ENCODE results near the gene CTNNA2.

Gene CTNNA2

GRCh38 chr2:80506563-80506962 lies 993.7 kb downstream of the CTNNA2 start:
- no peak for TF ChIP-seq SIN3A (IDR thresholded peaks at IDR 0.05; ENCODE audit: borderline replicate concordance, insufficient read depth, low read length)
- no peak for TF ChIP-seq TAF1 (IDR thresholded peaks at IDR 0.05; ENCODE audit: borderline replicate concordance, insufficient read depth, low read length)
- no peak for TF ChIP-seq POLR2AphosphoS5 (IDR thresholded peaks at IDR 0.05; ENCODE audit: low read depth, low read length)
- TF ChIP-seq FOXP2 (optimal IDR thresholded peaks at IDR 0.05; ENCODE audit: borderline replicate concordance, extremely low read depth, extremely low read length, insufficient read depth), result no peak
- TF ChIP-seq REST (IDR thresholded peaks at IDR 0.05; ENCODE audit: insufficient read depth in 1 of 2, low read depth in 2 of 2, low read length in 2 of 2), result no peak

- no peak for TF ChIP-seq SIN3A (IDR thresholded peaks at IDR 0.05; ENCODE audit: borderline replicate concordance, insufficient read depth, low read length)
- no peak for TF ChIP-seq TAF1 (IDR thresholded peaks at IDR 0.05; ENCODE audit: borderline replicate concordance, insufficient read depth, low read length)
- no peak for TF ChIP-seq FOXP2 (optimal IDR thresholded peaks at IDR 0.05; ENCODE audit: borderline replicate concordance, extremely low read depth, extremely low read length, insufficient read depth)
- no peak for TF ChIP-seq REST (IDR thresholded peaks at IDR 0.05; ENCODE audit: insufficient read depth in 1 of 2, low read depth in 2 of 2, low read length in 2 of 2)
- no peak for TF ChIP-seq POLR2AphosphoS5 (IDR thresholded peaks at IDR 0.05; ENCODE audit: low read depth, low read length)
Observed at GRCh38 chr2:80510716-80511115, 997.9 kb downstream of the CTNNA2 start.

GRCh38 chr2:80515964-80516363 lies 1003.1 kb downstream of the CTNNA2 start:
- TF ChIP-seq FOXP2 (optimal IDR thresholded peaks at IDR 0.05; ENCODE audit: borderline replicate concordance, extremely low read depth, extremely low read length, insufficient read depth) (no peak), POLR2AphosphoS5 (IDR thresholded peaks at IDR 0.05; ENCODE audit: low read depth, low read length) (no peak), TAF1 (IDR thresholded peaks at IDR 0.05; ENCODE audit: borderline replicate concordance, insufficient read depth, low read length) (no peak), REST (IDR thresholded peaks at IDR 0.05; ENCODE audit: insufficient read depth in 1 of 2, low read depth in 2 of 2, low read length in 2 of 2) (no peak), SIN3A (IDR thresholded peaks at IDR 0.05; ENCODE audit: borderline replicate concordance, insufficient read depth, low read length) (no peak)

- TF ChIP-seq POLR2AphosphoS5 (IDR thresholded peaks at IDR 0.05; ENCODE audit: low read depth, low read length) (no peak), REST (IDR thresholded peaks at IDR 0.05; ENCODE audit: insufficient read depth in 1 of 2, low read depth in 2 of 2, low read length in 2 of 2) (no peak), TAF1 (IDR thresholded peaks at IDR 0.05; ENCODE audit: borderline replicate concordance, insufficient read depth, low read length) (no peak), SIN3A (IDR thresholded peaks at IDR 0.05; ENCODE audit: borderline replicate concordance, insufficient read depth, low read length) (no peak)
Observed at GRCh38 chr2:80517316-80517715, 1004.5 kb downstream of the CTNNA2 start.

GRCh38 chr2:80519121-80519643 lies 1006.3 kb downstream of the CTNNA2 start:
- no peak for TF ChIP-seq REST (IDR thresholded peaks at IDR 0.05; ENCODE audit: insufficient read depth in 1 of 2, low read depth in 2 of 2, low read length in 2 of 2)
- no peak for TF ChIP-seq SIN3A (IDR thresholded peaks at IDR 0.05; ENCODE audit: borderline replicate concordance, insufficient read depth, low read length)
- no peak for TF ChIP-seq POLR2AphosphoS5 (IDR thresholded peaks at IDR 0.05; ENCODE audit: low read depth, low read length)
- no peak for TF ChIP-seq TAF1 (IDR thresholded peaks at IDR 0.05; ENCODE audit: borderline replicate concordance, insufficient read depth, low read length)
- TF ChIP-seq FOXP2 (optimal IDR thresholded peaks at IDR 0.05; ENCODE audit: borderline replicate concordance, extremely low read depth, extremely low read length, insufficient read depth), result no peak
